Loucy (cell line): Measurements from ENCODE around the gene ATF5.

Experiments
- H2AFZ ChIP-seq: fragments of 200-600 bp; sonication (generic); 2 replicates; pipeline ENCODE4 v1.6.0; 2016; ENCODE audit warnings: antibody characterized with exemption, mild to moderate bottlenecking, low read length, moderate library complexity
- H3F3A ChIP-seq: fragments of 200-600 bp; 2 replicates; pipeline ENCODE4 v1.6.0; 2016; ENCODE audit warnings: antibody characterized with exemption, low read depth, mild to moderate bottlenecking
- H3K27me3 ChIP-seq: fragments of 200-600 bp; sonication (generic); 2 replicates; pipeline ENCODE4 v1.6.1; 2014; ENCODE audit warnings: low read length, mild to moderate bottlenecking; ENCODE audit not compliant: insufficient read depth, poor library complexity, severe bottlenecking
- H3K36me3 ChIP-seq: fragments of 200-600 bp; sonication (generic); 2 replicates; pipeline ENCODE4 v1.6.1; 2016; ENCODE audit warnings: low read length; ENCODE audit not compliant: insufficient read depth
- H3K4me1 ChIP-seq: fragments of 200-600 bp; sonication (generic); 2 replicates; pipeline ENCODE4 v1.5.1; 2014; ENCODE audit warnings: low read length, mild to moderate bottlenecking; ENCODE audit not compliant: insufficient read depth, poor library complexity, severe bottlenecking
- H3K4me2 ChIP-seq: fragments of 200-600 bp; sonication (generic); 2 replicates; pipeline ENCODE4 v1.6.0; 2014; ENCODE audit warnings: antibody characterized with exemption, low read length, low read depth, mild to moderate bottlenecking; ENCODE audit not compliant: poor library complexity, severe bottlenecking
- H3K4me3 ChIP-seq: fragments of 200-600 bp; sonication (generic); 2 replicates; pipeline ENCODE4 v1.5.1; 2014; ENCODE audit warnings: low read length, mild to moderate bottlenecking, mixed read lengths; ENCODE audit not compliant: poor library complexity, severe bottlenecking
- H3K79me2 ChIP-seq: fragments of 200-600 bp; sonication (generic); 2 replicates; pipeline ENCODE4 v1.6.1; 2014; ENCODE audit warnings: low read length; ENCODE audit not compliant: insufficient read depth
- H3K9ac ChIP-seq: fragments of 200-600 bp; sonication (generic); 2 replicates; pipeline ENCODE4 v1.6.0; 2014; ENCODE audit warnings: mild to moderate bottlenecking, low read depth, low read length, moderate library complexity; ENCODE audit not compliant: poor library complexity, severe bottlenecking
- H3K9me2 ChIP-seq: fragments of 200-600 bp; sonication (generic); replicated peaks from 2 replicates; pipeline ENCODE4 v1.6.1; 2016; ENCODE audit warnings: low read depth, low read length, mixed read lengths
- H3K9me3 ChIP-seq: fragments of 200-600 bp; sonication (generic); 2 replicates; pipeline ENCODE4 v1.6.1; 2014; ENCODE audit warnings: mild to moderate bottlenecking, antibody characterized with exemption, low read length, low read depth; ENCODE audit not compliant: insufficient read depth
- H4K20me1 ChIP-seq: fragments of 200-600 bp; sonication (generic); 2 replicates; pipeline ENCODE4 v1.6.0; 2014; ENCODE audit warnings: antibody characterized with exemption, low read length, mild to moderate bottlenecking; ENCODE audit not compliant: insufficient read depth, poor library complexity, severe bottlenecking
- EZH2phosphoT487 ChIP-seq: fragments of 200-600 bp; IDR thresholded peaks from 2 replicates; pipeline ENCODE4 v1.6.1; 2018; ENCODE audit warnings: antibody characterized with exemption, mild to moderate bottlenecking, moderate library complexity, borderline replicate concordance
- TF ChIP-seq, protein P1 (sequence below): fragments of 200-600 bp; sonication (generic); conservative IDR thresholded peaks from 2 replicates; pipeline ENCODE4 v1.5.1; 2014; ENCODE audit warnings: mild to moderate bottlenecking, antibody characterized with exemption, low read length

Gene ATF5

DNA sequence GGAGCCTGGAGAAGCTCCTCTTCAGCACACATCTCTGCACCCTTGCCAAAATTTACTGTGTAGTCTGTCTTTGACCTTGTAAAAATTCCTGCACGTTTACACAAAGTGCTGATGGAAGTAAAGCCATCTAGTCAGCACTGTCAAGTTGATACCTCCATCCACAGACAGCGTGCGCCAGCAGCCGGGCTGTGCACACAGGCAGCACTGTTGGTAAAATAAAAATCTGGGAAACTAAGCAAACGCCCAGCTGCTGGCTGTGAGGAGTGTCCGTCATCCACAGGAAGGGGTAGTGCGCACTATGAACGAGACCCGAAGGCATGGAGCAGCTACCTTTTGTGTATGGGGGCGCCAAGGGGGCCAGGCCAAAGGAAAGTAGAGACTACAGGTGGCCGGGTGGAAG lies 49.3 kb downstream of the ATF5 start:
- Histone ChIP-seq H3K27me3 (no peaks in the 10 kb centered on the region), H3K79me2 (no peaks in the 10 kb centered on the region), H3K4me1 (no peaks in the 10 kb centered on the region), H3F3A (no peaks in the 10 kb centered on the region), H3K4me2 (no peak overlapping the region), H3K36me3 (0 out of 2 replicates have a peak, but pooled peaks cover 10% of the 10 kb centered on the region), H3K9me2 (no peaks in the 10 kb centered on the region), H3K4me3 (no peak overlapping the region), H3K9ac (no peak overlapping the region), H4K20me1 (no peaks in the 10 kb centered on the region), H3K9me3 (no peaks in the 10 kb centered on the region), H2AFZ (no peak overlapping the region)
- TF ChIP-seq, protein P1, sequence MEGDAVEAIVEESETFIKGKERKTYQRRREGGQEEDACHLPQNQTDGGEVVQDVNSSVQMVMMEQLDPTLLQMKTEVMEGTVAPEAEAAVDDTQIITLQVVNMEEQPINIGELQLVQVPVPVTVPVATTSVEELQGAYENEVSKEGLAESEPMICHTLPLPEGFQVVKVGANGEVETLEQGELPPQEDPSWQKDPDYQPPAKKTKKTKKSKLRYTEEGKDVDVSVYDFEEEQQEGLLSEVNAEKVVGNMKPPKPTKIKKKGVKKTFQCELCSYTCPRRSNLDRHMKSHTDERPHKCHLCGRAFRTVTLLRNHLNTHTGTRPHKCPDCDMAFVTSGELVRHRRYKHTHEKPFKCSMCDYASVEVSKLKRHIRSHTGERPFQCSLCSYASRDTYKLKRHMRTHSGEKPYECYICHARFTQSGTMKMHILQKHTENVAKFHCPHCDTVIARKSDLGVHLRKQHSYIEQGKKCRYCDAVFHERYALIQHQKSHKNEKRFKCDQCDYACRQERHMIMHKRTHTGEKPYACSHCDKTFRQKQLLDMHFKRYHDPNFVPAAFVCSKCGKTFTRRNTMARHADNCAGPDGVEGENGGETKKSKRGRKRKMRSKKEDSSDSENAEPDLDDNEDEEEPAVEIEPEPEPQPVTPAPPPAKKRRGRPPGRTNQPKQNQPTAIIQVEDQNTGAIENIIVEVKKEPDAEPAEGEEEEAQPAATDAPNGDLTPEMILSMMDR = no peak
- no peak for TF ChIP-seq EZH2phosphoT487

GRCh38 chr19:49981603-49982593 lies 52.9 kb downstream of the ATF5 start:
- H4K20me1 ChIP-seq = peaks cover 10% of the 10 kb centered on the region
- no peaks in the 10 kb centered on the region for H3K79me2 ChIP-seq
- no peaks in the 10 kb centered on the region for H3K4me1 ChIP-seq
- H3K4me2 ChIP-seq = no peak overlapping the region
- H3K27me3 ChIP-seq = no peaks in the 10 kb centered on the region
- no peaks in the 10 kb centered on the region for H3F3A ChIP-seq
- no peaks in the 10 kb centered on the region for H3K36me3 ChIP-seq
- TF ChIP-seq, protein P1 = no peak
- TF ChIP-seq EZH2phosphoT487 = no peak
- H3K9me3 ChIP-seq = no peaks in the 10 kb centered on the region
- H3K9ac ChIP-seq = no peak overlapping the region
- H3K9me2 ChIP-seq = no peaks in the 10 kb centered on the region
- H2AFZ ChIP-seq = no peak overlapping the region
- no peak overlapping the region for H3K4me3 ChIP-seq
